HCT116 (cell line): ENCODE data around the gene GSTO2. TPM values are rescaled to one million over a fixed set of nuclear protein-coding genes. Genes with fewer than 3 reads are reported as not detected.

ENCODE experiments used
- ATAC-seq: fragments of 200-7000 bp; cut with Tn5 transposase; 2 replicates; pipeline ENCODE4 v1.9.1; 2020; ENCODE audit warnings: mild to moderate bottlenecking, moderate library complexity
- BruUV-seq: library from RNA; stranded (reverse); fragments of 400-500 nt; replicated peaks from 2 replicates; lab custom pipeline; 2021; lab: Mats Ljungman, UMichigan
- CTCF ChIA-PET: fragments of 300-600 bp; sonication (Branson Sonifier 250); formaldehyde crosslinking; loops from one replicate; lab custom pipeline; 2021; ENCODE audit warnings: antibody characterized with exemption; lab: Charles Lee
- POLR2A ChIA-PET: fragments of 300-600, 350-600 bp; sonication (Branson Sonifier 250); formaldehyde crosslinking; loops from one replicate; lab custom pipeline; 2021; ENCODE audit warnings: antibody characterized with exemption; lab: Charles Lee
- RAD21 ChIA-PET, 2 experiments: fragments of 300-600 bp; sonication (Branson Sonifier 250); formaldehyde crosslinking; loops; one replicate each; lab custom pipeline; 2023; ENCODE audit warnings: low total read pairs in 2 of 2; ENCODE audit not compliant: uncharacterized antibody in 2 of 2, unreplicated experiment in 2 of 2, low non-redundant PET in 1 of 2; lab: Charles Lee
- DNase-seq: peaks from one replicate; pipeline ENCODE4 v3.0.0-alpha.2; 2010; ENCODE audit warnings: low read depth, low spot score
- H2AFZ ChIP-seq: fragments of 200-600 bp; shearing (Covaris generic), sonication (generic); 2 replicates; pipeline ENCODE4 v1.6.1; 2017; ENCODE audit warnings: low read depth, mixed run types, mixed read lengths, antibody characterized with exemption, low read length; ENCODE audit not compliant: poor library complexity, severe bottlenecking
- H3K27ac ChIP-seq: 2 replicates; pipeline ENCODE4 v1.5.1; 2012; ENCODE audit warnings: low read depth, low read length
- H3K27me3 ChIP-seq: fragments of 200-600 bp; sonication (generic); 2 replicates; pipeline ENCODE4 v1.6.1; 2016; ENCODE audit warnings: mixed run types, low read length, mixed read lengths; ENCODE audit not compliant: insufficient read depth
- H3K36me3 ChIP-seq, 2 experiments: fragments of 200-500 bp in 1 of 2; fragments of 200-600 bp in 1 of 2; sonication (Bioruptor generic) in 1 of 2; sonication (generic) in 1 of 2; 2 replicates each; pipeline versions ENCODE4 v1.5.1 to v1.6.1; 2014 to 2016; ENCODE audit warnings: low read length in 2 of 2, inconsistent platforms in 1 of 2, mixed read lengths in 1 of 2, mixed run types in 1 of 2; ENCODE audit not compliant: insufficient read depth in 2 of 2, control insufficient read depth in 1 of 2
- H3K4me1 ChIP-seq, 2 experiments: fragments of 200-600 bp in 1 of 2; sonication (generic) in 1 of 2; 2 replicates each; pipeline versions ENCODE4 v1.5.1 to v1.6.1; 2012 to 2017; ENCODE audit warnings: low read length in 2 of 2, inconsistent platforms in 1 of 2, mild to moderate bottlenecking in 1 of 2, mixed read lengths in 1 of 2, mixed run types in 1 of 2, moderate library complexity in 1 of 2; ENCODE audit not compliant: insufficient read depth in 2 of 2, control insufficient read depth in 1 of 2
- H3K4me2 ChIP-seq: fragments of 200-600 bp; sonication (generic); 2 replicates; pipeline ENCODE4 v1.6.1; 2017; ENCODE audit warnings: mixed run types, low read length, mixed read lengths
- H3K4me3 ChIP-seq, 2 experiments: fragments of 200-600 bp in 1 of 2; sonication (generic) in 1 of 2; replicated peaks in 1 of 2; 2 replicates each; pipeline ENCODE4 v1.5.1; 2011 to 2016; ENCODE audit warnings: low read length in 2 of 2, control low read depth in 1 of 2, low read depth in 1 of 2, mild to moderate bottlenecking in 1 of 2, mixed read lengths in 1 of 2, mixed run types in 1 of 2
- H3K79me2 ChIP-seq: fragments of 200-600 bp; sonication (generic); 2 replicates; pipeline ENCODE4 v1.6.1; 2017; ENCODE audit warnings: mild to moderate bottlenecking, mixed run types, low read length, moderate library complexity, mixed read lengths; ENCODE audit not compliant: insufficient read depth
- H3K9ac ChIP-seq: fragments of 200-600 bp; sonication (generic); 2 replicates; pipeline ENCODE4 v1.6.1; 2016; ENCODE audit warnings: low read length, mixed read lengths
- H3K9me2 ChIP-seq: fragments of 200-600 bp; sonication (generic), shearing (Covaris generic); 2 replicates; pipeline ENCODE4 v1.6.1; 2017; ENCODE audit warnings: mixed run types, mild to moderate bottlenecking, moderate library complexity; ENCODE audit not compliant: insufficient read depth
- H3K9me3 ChIP-seq, 2 experiments: fragments of 200-500 bp in 1 of 2; fragments of 200-600 bp in 1 of 2; sonication (Bioruptor generic) in 1 of 2; sonication (generic) in 1 of 2; 2 replicates each; pipeline ENCODE4 v1.6.1; 2014 to 2017; ENCODE audit warnings: low read length in 2 of 2, mixed read lengths in 2 of 2, inconsistent platforms in 1 of 2, low read depth in 1 of 2, mild to moderate bottlenecking in 1 of 2, mixed run types in 1 of 2, moderate library complexity in 1 of 2; ENCODE audit not compliant: control insufficient read depth in 1 of 2, insufficient read depth in 1 of 2
- H4K20me1 ChIP-seq: fragments of 200-600 bp; sonication (generic), shearing (Covaris generic); 2 replicates; pipeline ENCODE4 v1.6.1; 2017; ENCODE audit warnings: mixed run types, mild to moderate bottlenecking, moderate library complexity; ENCODE audit not compliant: insufficient read depth
- intact Hi-C: fragments of 100-400 bp; cut with micrococcal nuclease; formaldehyde crosslinking; loops from 2 replicates; pipeline ENCODE4 v1.10.0; 2022
- total RNA-seq: library from RNA; stranded (reverse); gene quantifications from one replicate; pipeline ENCODE4 v1.2.1, GENCODE V29; 2021; ENCODE audit not compliant: unreplicated experiment
- TF ChIP-seq, protein P1 (sequence below): IDR thresholded peaks from 2 replicates; pipeline ENCODE4 v1.6.1; 2012; ENCODE audit warnings: low read depth
- TF ChIP-seq, protein P2 (sequence below): IDR thresholded peaks from 2 replicates; pipeline ENCODE4 v1.6.1; 2011; ENCODE audit warnings: mild to moderate bottlenecking, low read length, moderate library complexity; ENCODE audit not compliant: insufficient replicate concordance; ENCODE audit errors: extremely low read depth
- TF ChIP-seq, protein P3 (sequence below): IDR thresholded peaks from 2 replicates; pipeline ENCODE4 v1.6.1; 2012

GSTO2 gene
- total RNA-seq, 1 experiment from 2014 or later: 115 TPM

DNA sequence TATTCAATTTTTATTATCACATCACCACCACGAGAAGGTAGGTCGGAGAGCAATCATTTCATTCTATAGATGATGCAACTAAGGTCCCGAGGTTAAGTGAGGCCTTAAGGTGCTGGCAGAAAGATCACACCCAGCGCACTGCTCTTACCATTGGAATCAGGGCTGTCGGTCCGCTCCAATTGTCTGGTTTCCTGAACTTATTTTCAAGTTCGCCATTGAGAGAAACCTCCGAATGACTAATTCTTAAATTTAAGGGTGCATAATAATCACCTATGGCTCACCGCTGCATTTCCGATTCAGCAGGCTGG is 625 bp upstream of the GSTO2 start:
- peak overlapping the region; percentile 50 for H3K27ac ChIP-seq
- peak overlapping the region; percentile 79 to 81 for H3K4me3 ChIP-seq
- H3K27me3 ChIP-seq: no peaks in the 10 kb centered on the region
- DNase-seq: no peak
- peaks cover 39 to 41% of the 10 kb centered on the region in 2 experiments for H3K36me3 ChIP-seq
- ChIA-PET POLR2A (interaction anchor here (0.6 to 1.7 kb wide), 12 partner anchors 12 to 380 kb away, joined by 3 to 14 read pairs (median 3); partner anchors contain the start of genes CFAP58, GSTO1, ITPRIP and SFR1), CTCF (interaction anchor here (1.7 kb wide), 1 partner anchor 85 kb away, joined by 5 read pairs; the partner anchor contains the start of gene CFAP58), RAD21 (no interaction called here)
- peak; percentile 5 for ATAC-seq
- H4K20me1 ChIP-seq: 0 out of 2 replicates have a peak, but pooled peaks cover 9% of the 10 kb centered on the region
- BruUV-seq: TSS peak; percentile 75
- no peak overlapping the region for H2AFZ ChIP-seq
- H3K9me2 ChIP-seq: no peaks in the 10 kb centered on the region; the same call in 1 of the 2 replicates
- H3K79me2 ChIP-seq: peaks cover 54% of the 10 kb centered on the region
- peak overlapping the region; percentile 81 for H3K4me2 ChIP-seq
- TF ChIP-seq, protein P1, sequence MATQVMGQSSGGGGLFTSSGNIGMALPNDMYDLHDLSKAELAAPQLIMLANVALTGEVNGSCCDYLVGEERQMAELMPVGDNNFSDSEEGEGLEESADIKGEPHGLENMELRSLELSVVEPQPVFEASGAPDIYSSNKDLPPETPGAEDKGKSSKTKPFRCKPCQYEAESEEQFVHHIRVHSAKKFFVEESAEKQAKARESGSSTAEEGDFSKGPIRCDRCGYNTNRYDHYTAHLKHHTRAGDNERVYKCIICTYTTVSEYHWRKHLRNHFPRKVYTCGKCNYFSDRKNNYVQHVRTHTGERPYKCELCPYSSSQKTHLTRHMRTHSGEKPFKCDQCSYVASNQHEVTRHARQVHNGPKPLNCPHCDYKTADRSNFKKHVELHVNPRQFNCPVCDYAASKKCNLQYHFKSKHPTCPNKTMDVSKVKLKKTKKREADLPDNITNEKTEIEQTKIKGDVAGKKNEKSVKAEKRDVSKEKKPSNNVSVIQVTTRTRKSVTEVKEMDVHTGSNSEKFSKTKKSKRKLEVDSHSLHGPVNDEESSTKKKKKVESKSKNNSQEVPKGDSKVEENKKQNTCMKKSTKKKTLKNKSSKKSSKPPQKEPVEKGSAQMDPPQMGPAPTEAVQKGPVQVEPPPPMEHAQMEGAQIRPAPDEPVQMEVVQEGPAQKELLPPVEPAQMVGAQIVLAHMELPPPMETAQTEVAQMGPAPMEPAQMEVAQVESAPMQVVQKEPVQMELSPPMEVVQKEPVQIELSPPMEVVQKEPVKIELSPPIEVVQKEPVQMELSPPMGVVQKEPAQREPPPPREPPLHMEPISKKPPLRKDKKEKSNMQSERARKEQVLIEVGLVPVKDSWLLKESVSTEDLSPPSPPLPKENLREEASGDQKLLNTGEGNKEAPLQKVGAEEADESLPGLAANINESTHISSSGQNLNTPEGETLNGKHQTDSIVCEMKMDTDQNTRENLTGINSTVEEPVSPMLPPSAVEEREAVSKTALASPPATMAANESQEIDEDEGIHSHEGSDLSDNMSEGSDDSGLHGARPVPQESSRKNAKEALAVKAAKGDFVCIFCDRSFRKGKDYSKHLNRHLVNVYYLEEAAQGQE: no peak
- TF ChIP-seq, protein P2, sequence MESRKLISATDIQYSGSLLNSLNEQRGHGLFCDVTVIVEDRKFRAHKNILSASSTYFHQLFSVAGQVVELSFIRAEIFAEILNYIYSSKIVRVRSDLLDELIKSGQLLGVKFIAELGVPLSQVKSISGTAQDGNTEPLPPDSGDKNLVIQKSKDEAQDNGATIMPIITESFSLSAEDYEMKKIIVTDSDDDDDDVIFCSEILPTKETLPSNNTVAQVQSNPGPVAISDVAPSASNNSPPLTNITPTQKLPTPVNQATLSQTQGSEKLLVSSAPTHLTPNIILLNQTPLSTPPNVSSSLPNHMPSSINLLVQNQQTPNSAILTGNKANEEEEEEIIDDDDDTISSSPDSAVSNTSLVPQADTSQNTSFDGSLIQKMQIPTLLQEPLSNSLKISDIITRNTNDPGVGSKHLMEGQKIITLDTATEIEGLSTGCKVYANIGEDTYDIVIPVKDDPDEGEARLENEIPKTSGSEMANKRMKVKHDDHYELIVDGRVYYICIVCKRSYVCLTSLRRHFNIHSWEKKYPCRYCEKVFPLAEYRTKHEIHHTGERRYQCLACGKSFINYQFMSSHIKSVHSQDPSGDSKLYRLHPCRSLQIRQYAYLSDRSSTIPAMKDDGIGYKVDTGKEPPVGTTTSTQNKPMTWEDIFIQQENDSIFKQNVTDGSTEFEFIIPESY: no peak
- TF ChIP-seq, protein P3, sequence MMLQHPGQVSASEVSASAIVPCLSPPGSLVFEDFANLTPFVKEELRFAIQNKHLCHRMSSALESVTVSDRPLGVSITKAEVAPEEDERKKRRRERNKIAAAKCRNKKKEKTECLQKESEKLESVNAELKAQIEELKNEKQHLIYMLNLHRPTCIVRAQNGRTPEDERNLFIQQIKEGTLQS: no peak
- TF ChIP-seq, all 23 proteins: peak for 0
- intact Hi-C loops: loop anchor here (5.0 kb wide), 1 partner anchor 146 kb away; the partner anchor contains the start of gene SFR1
- H3K4me1 ChIP-seq: peaks cover 4 to 19% of the 10 kb centered on the region in 2 experiments; a peak in 3 of 4 replicates
- H3K9ac ChIP-seq: peak overlapping the region; percentile 83
- no peaks in the 10 kb centered on the region for H3K9me3 ChIP-seq
